Central memory CD4-positive, alpha-beta T cell (primary cell): Measurements from ENCODE around the gene RPL36AL.

ENCODE experiments used
- DNase-seq: peaks from one replicate; pipeline ENCODE4 v3.0.0; 2022

Gene RPL36AL

DNA sequence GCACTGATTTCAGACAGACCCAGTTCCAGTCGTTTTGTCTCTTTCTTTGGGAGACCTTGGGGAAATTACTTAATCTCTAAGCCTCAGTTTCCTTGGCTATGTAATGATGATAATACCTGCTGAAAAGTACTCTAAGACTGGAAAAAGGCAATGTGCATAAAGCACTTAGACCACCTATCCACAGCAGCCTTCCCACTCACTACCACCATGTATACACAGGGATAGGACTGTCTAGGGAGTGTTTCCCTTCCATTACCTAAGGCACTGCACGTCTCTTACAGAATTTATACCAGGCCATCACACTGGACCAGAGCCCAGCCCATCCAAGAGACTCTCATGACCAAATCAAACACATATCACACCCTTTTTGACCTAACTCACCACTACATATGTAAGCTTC, 40.6 kb downstream of the RPL36AL start:
- DNase-seq: no peak

DNA sequence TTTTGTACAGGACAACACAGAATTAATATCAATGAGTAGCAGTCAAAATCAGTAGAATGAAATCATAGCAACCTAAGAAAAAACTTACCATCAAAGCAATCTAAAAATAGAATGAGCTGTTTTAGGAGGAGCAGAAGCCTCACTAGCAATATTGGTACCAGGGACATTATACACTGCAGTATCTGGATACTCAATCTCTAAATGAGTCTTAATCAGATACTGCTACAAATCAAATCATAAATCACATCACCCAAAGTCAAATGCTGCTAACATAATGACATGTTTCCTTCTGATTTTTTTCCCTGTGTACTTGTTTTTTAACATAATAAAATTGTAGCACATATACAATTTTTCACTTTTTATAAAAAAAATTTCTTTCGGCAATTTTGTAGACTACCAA, 42.3 kb downstream of the RPL36AL start:
- no peak for DNase-seq

DNA sequence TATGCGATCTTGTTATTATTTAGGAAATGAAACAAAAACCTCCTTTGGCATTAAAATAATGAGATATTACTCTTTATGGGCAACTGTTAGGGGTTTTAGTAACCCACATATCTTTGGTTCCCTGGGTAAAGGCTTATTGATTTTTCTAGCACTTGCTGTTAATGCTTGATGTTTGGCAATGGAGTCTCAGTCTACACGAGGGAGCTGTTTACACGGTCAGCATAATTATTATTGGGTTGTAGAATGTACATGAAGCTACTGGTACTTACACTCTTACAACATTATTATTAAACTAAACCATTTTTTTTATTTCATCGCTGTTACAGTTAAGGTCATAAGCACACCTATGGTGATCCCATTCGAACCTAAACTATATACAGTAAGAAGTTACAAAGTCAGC, 46.4 kb downstream of the RPL36AL start:
- DNase-seq: no peak

DNA sequence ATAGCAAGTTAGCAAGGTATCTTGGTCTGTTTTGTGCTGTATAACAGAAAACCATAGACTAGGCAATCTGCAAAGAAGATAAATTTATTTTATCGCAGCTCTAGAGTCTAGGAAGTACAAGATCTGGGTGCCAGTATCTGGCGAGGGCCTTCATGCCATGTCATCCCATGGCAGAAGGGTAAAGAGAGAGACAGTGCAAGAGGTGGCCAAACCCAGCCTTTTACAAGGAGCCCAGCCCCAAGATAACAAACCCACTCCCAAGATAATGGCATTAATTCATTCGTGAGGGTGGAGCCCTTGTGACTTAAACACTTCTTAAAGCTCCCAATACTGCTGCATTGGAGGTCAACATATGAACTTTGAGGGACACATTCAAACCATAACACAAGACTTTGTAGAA, 51.1 kb downstream of the RPL36AL start:
- no peak for DNase-seq
